Gastroesophageal sphincter (tissue), 4 donors: Measurements from ENCODE around the gene ARGLU1. TPM values are rescaled to one million over a fixed set of nuclear protein-coding genes. Genes with fewer than 3 reads are reported as not detected.
A peak's percentile ranks its signal among the peaks of the same experiment; 100 is the strongest.

Experiments
- ATAC-seq: fragments of 150-250 bp; one replicate; pipeline ENCODE4 v1.9.1; 2016; ENCODE audit warnings: mild to moderate bottlenecking, moderate library complexity
- H3K27ac ChIP-seq, 4 donors: fragments of 200-600 bp; sonication (generic) in 3 of 4; 1 replicate in 3 of 4; 2 replicates in 1 of 4; pipeline ENCODE4 v1.5.1; 2016 to 2019
- H3K27me3 ChIP-seq: fragments of 200-600 bp; sonication (generic); one replicate; pipeline ENCODE4 v1.5.1; 2019
- H3K36me3 ChIP-seq, 2 donors: fragments of 200-600 bp; sonication (generic); one replicate each; pipeline ENCODE4 v1.5.1; 2019; ENCODE audit warnings: control low read depth in 1 of 2
- H3K4me1 ChIP-seq, 3 donors: fragments of 200-600 bp; sonication (generic); 1 replicate in 2 of 3; 2 replicates in 1 of 3; pipeline ENCODE4 v1.5.1; 2016 to 2019; ENCODE audit warnings: control low read depth in 2 of 3
- H3K4me3 ChIP-seq, 2 donors: fragments of 200-600 bp; sonication (generic); one replicate each; pipeline ENCODE4 v1.5.1; 2019; ENCODE audit warnings: mild to moderate bottlenecking in 1 of 2, moderate library complexity in 1 of 2
- H3K9me3 ChIP-seq, 3 donors: fragments of 200-600 bp; sonication (generic); one replicate each; pipeline ENCODE4 v1.5.1; 2017 to 2019; ENCODE audit warnings: control low read depth in 2 of 3
- CTCF ChIP-seq, 4 experiments: fragments of 200-600 bp in 2 of 4; fragments of 450-650 bp in 2 of 4; sonication (generic) in 1 of 4; IDR thresholded peaks; one replicate each; pipeline ENCODE4 v1.5.1; 2017 to 2019; ENCODE audit warnings: antibody characterized with exemption in 4 of 4, mild to moderate bottlenecking in 2 of 4, moderate library complexity in 2 of 4
- EP300 ChIP-seq: sonication (generic); formaldehyde crosslinking; IDR thresholded peaks from one replicate; pipeline ENCODE4 v1.6.1; 2017; ENCODE audit warnings: antibody characterized with exemption, mild to moderate bottlenecking
- POLR2A ChIP-seq, 2 donors: fragments of 450-650 bp; IDR thresholded peaks; one replicate each; pipeline ENCODE4 v1.6.1; 2017; ENCODE audit warnings: antibody characterized with exemption in 2 of 2, mild to moderate bottlenecking in 2 of 2, moderate library complexity in 1 of 2
- POLR2AphosphoS5 ChIP-seq: sonication (generic); formaldehyde crosslinking; IDR thresholded peaks from one replicate; pipeline ENCODE4 v1.6.1; 2017; ENCODE audit warnings: antibody characterized with exemption
- WGBS, 2 donors: methylation state at CpG; one replicate each; pipeline ENCODE4 v1.1.5; 2018; ENCODE audit warnings: low coverage in 1 of 2; 5-methylcytosine and 5-hydroxymethylcytosine counted together
- total RNA-seq, 4 donors: library from RNA; depleted of rRNA; stranded (reverse); fragments of >200 nt; gene quantifications; one replicate each; pipeline ENCODE4 v1.1.0, GENCODE V29; 2016

The ARGLU1 gene
- total RNA-seq, 4 donors from 2014 or later, result 25.5 to 140 (median 73.5) TPM

GRCh38 chr13:106507560-106508274, 60.2 kb downstream of the ARGLU1 start:
- peak overlapping the region; percentile 7 to 67 (median 54) for H3K27ac ChIP-seq
- TF ChIP-seq POLR2A (IDR thresholded peaks at IDR 0.05) (no peak), CTCF (IDR thresholded peaks at IDR 0.05) (no peak), POLR2AphosphoS5 (no peak), EP300 (no peak)
- H3K27me3 ChIP-seq, result no peaks in the 10 kb centered on the region
- WGBS, 2 donors, result 57 to 67% methylated on average over 9 to 11 of the region's 11 CpGs
- peak overlapping the region in 1 of 2 donors; percentile 13 for H3K4me3 ChIP-seq
- peaks cover 0 to 47% (median 3%) of the 10 kb centered on the region in 3 donors for H3K4me1 ChIP-seq
- no peaks in the 10 kb centered on the region for H3K36me3 ChIP-seq
- ATAC-seq, result peak; percentile 51
- no peaks in the 10 kb centered on the region for H3K9me3 ChIP-seq

DNA sequence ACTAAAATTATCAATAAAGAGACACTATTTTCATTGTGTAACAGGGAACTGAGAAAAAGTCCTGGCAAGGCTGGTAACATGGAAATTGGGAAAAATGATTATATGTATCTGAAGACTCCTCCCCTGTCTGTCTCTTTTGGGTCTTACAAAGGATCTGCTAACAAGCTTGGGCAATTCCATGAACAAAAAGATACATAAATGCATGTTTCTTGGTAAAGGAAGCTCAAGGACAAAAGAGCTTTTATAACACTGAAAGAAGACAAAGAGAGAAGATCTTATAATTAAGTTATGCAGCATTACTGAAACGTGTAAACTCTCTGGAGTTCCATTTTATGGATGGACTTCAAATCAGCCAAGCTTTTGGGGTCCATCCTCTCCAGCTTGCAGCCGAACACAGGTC, 61.7 kb downstream of the ARGLU1 start:
- no peaks in the 10 kb centered on the region for H3K36me3 ChIP-seq
- TF ChIP-seq POLR2A (IDR thresholded peaks at IDR 0.05) (no peak), CTCF (IDR thresholded peaks at IDR 0.05) (no peak), EP300 (no peak), POLR2AphosphoS5 (no peak)
- no peaks in the 10 kb centered on the region for H3K9me3 ChIP-seq
- no peak overlapping the region for H3K4me3 ChIP-seq
- no peaks in the 10 kb centered on the region for H3K27me3 ChIP-seq
- WGBS, 2 donors, result 43 to 71% methylated on average over 1 to 2 of the region's 2 CpGs
- peaks cover 0 to 46% (median 3%) of the 10 kb centered on the region in 3 donors for H3K4me1 ChIP-seq
- ATAC-seq, result no peak
- H3K27ac ChIP-seq, result no peak overlapping the region

DNA sequence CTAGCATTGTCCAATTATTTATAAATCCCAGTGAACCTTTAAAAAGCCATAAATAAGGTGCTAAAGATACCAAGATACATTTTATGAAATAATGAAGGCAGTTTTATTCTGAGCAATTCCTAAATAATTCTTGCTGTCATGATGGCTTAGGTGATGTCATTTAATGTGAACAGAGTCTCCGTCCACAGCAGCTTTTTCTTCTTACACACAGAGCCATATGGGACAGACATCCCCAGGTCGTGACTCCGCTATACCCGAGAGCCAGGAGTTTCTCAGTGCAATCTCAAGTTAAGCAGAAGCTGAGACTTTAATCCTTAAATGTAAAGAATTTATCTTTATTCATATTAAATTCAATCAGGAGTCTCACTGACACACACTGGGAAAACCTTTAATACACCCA, 62.2 kb downstream of the ARGLU1 start:
- WGBS, 2 donors, result 60 to 90% methylated on average over 1 to 4 of the region's 4 CpGs
- Histone ChIP-seq H3K36me3 (no peaks in the 10 kb centered on the region), H3K9me3 (no peaks in the 10 kb centered on the region), H3K4me1 (peaks cover 0 to 46% (median 3%) of the 10 kb centered on the region in 3 donors), H3K27ac (peak overlapping the region in 1 of 4 donors; percentile 16), H3K4me3 (no peak overlapping the region), H3K27me3 (no peaks in the 10 kb centered on the region)
- no peak for TF ChIP-seq CTCF (IDR thresholded peaks at IDR 0.05)
- ATAC-seq, result no peak

GRCh38 chr13:106505295-106505694, 62.6 kb downstream of the ARGLU1 start:
- Histone ChIP-seq H3K27ac (peak overlapping the region in 1 of 4 donors; percentile 16), H3K4me1 (peaks cover 0 to 49% (median 3%) of the 10 kb centered on the region in 3 donors), H3K36me3 (no peaks in the 10 kb centered on the region), H3K4me3 (no peak overlapping the region), H3K27me3 (no peaks in the 10 kb centered on the region), H3K9me3 (no peaks in the 10 kb centered on the region)
- no peak for ATAC-seq
- WGBS, 2 donors, result 95 to 100% methylated on average over 2 to 3 of the region's 4 CpGs
- TF ChIP-seq CTCF (IDR thresholded peaks at IDR 0.05) (no peak), POLR2A (IDR thresholded peaks at IDR 0.05) (no peak), POLR2AphosphoS5 (no peak), EP300 (no peak)
